Colonic mucosa (tissue), 4 donors: ENCODE results near the gene FADS3. TPM values are rescaled to one million over a fixed set of nuclear protein-coding genes. Genes with fewer than 3 reads are reported as not detected.
A peak's percentile ranks its signal among the peaks of the same experiment; 100 is the strongest.

ENCODE experiments used
- DNase-seq: peaks from one replicate; pipeline ENCODE4 v3.0.0-alpha.2; 2020
- H3K27ac ChIP-seq: fragments of 200-600 bp; one replicate; pipeline ENCODE4 v1.8.0; 2021
- H3K27me3 ChIP-seq: fragments of 200-600 bp; one replicate; pipeline ENCODE4 v1.8.0; 2021
- H3K36me3 ChIP-seq: fragments of 200-600 bp; one replicate; pipeline ENCODE4 v1.8.0; 2021
- H3K4me1 ChIP-seq: fragments of 200-600 bp; one replicate; pipeline ENCODE4 v1.8.0; 2021; ENCODE audit warnings: mild to moderate bottlenecking
- H3K4me3 ChIP-seq: fragments of 200-600 bp; one replicate; pipeline ENCODE4 v1.8.0; 2021
- H3K9ac ChIP-seq, 2 donors: one replicate each; pipeline ENCODE4 v1.7.0; 2013; ENCODE audit warnings: control low read depth in 2 of 2, low read depth in 2 of 2, low read length in 2 of 2
- H3K9me3 ChIP-seq: fragments of 200-600 bp; one replicate; pipeline ENCODE4 v1.8.0; 2021
- intact Hi-C: fragments of 100-400 bp; cut with DNase I; formaldehyde crosslinking; loops from one replicate; pipeline ENCODE4 v1.14.1; 2022
- total RNA-seq, 2 donors: library from RNA; stranded (reverse); fragmentation: NEBNext Ultra II Directional in 1 of 2; extraction: Animal tissue kit (Norgen Biotek cat#: 25700) in 1 of 2; gene quantifications; one replicate each; pipeline ENCODE4 v1.2.1, GENCODE V29; 2021
- TF ChIP-seq, protein P1 (sequence below): fragments of 200-600 bp; IDR thresholded peaks from one replicate; pipeline ENCODE4 v1.8.0; 2022; ENCODE audit warnings: antibody characterized with exemption, mild to moderate bottlenecking
- donor health status: healthy.
- donor health status: DM: no; HTN: no; CAD: no.
- donor health status: DM: no; HTN: no; CAD: no.

FADS3 gene
- total RNA-seq, 2 donors from 2014 or later, result 10.4 to 13.3 TPM

DNA sequence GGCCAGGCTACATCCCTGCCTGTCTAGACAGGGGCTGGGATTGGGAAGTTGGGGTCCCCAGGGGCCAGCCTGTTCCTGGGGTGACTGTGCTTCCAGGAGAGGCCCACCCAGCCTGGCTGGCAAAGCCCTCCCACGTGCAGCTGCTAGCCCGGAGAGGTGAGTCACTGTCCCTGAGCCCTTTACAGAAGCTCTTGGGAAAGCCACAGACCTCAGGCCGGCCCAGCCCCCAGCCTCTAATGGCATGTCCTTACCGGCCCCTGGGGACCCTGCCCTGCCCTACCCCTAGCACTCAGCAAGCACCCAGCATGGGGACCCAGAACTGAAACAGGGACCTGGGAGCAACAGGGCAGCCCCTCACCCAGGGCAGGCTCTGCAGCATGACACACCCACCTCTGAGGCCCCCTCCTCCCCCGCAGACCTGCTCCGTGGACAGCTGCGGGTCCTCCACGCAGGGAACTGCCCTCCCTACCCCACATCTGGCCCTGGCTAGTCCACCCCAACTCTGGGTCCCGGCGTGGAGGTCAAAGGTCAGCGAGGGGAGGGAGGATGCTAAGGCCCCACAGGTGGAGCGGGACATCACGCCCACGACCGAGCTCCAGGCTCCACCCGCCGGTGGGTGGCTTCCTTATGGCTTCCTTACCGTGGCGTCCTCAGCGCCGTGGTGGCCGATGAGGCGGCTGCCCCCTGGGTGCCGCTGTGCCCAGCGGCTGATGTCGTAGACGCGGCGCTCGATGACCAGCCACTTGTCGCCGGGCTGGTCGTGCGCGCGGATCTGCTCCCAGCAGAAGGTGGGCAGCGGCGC is 615 bp downstream of the FADS3 start:
- intact Hi-C loops, result no loop called here
- H3K27ac ChIP-seq, result peak overlapping the region; percentile 35

DNA sequence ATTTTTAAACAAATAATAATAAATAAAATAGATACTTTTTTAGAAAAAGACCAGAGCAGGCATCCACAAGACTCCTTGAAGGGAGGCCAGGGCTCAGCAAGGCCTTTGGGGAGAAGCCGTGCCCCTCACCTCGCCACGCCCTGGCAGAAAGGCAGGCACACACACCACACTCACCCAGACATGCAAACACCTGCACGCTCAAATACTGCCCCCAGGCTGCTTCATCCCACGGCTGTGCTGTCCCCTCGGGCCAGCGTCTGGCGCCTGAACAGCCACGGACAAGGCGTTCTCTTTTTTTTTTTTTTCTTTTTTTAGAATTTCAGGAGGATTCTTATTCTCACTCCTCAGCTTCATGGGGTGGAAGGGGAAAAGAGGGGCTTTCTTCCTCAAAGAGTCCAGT is 1.5 kb downstream of the FADS3 start:
- Histone ChIP-seq H3K9me3 (no peaks in the 10 kb centered on the region), H3K27ac (no peak overlapping the region), H3K36me3 (no peaks in the 10 kb centered on the region), H3K4me3 (no peak overlapping the region), H3K4me1 (peaks cover 6% of the 10 kb centered on the region), H3K9ac (no peak overlapping the region), H3K27me3 (no peaks in the 10 kb centered on the region)
- intact Hi-C loops, result no loop called here
- DNase-seq, result no peak
- TF ChIP-seq, protein P1, sequence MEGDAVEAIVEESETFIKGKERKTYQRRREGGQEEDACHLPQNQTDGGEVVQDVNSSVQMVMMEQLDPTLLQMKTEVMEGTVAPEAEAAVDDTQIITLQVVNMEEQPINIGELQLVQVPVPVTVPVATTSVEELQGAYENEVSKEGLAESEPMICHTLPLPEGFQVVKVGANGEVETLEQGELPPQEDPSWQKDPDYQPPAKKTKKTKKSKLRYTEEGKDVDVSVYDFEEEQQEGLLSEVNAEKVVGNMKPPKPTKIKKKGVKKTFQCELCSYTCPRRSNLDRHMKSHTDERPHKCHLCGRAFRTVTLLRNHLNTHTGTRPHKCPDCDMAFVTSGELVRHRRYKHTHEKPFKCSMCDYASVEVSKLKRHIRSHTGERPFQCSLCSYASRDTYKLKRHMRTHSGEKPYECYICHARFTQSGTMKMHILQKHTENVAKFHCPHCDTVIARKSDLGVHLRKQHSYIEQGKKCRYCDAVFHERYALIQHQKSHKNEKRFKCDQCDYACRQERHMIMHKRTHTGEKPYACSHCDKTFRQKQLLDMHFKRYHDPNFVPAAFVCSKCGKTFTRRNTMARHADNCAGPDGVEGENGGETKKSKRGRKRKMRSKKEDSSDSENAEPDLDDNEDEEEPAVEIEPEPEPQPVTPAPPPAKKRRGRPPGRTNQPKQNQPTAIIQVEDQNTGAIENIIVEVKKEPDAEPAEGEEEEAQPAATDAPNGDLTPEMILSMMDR, result no peak

More for the DNA sequence above, 615 bp downstream of the FADS3 start:
- Histone ChIP-seq H3K27me3 (no peaks in the 10 kb centered on the region), H3K9ac (peak overlapping the region; percentile 63 to 66), H3K36me3 (no peaks in the 10 kb centered on the region), H3K4me1 (peaks cover 6% of the 10 kb centered on the region), H3K4me3 (peak overlapping the region; percentile 51), H3K9me3 (no peaks in the 10 kb centered on the region)
- peak; percentile 36 for DNase-seq
- TF ChIP-seq, protein P1, result no peak

DNA sequence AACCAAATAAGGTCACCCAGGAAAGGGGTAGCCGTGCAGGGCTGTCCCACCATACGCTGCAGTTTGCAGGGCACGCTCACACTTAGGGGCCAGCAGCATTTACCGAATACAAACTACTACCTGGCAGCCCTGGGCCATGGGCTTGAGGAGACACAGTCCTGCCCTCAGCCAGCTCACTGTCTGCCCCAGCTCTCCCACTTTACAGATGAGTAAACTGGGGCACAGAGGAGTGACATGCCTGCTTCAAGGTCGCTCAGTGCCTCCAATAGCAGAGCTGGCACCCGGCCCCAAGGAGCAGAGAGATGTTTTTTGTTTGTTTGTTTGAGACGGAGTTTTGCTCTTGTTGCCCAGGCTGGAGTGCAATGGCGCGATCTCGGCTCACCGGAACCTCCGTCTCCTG is 2.8 kb downstream of the FADS3 start:
- intact Hi-C loops, result no loop called here
- TF ChIP-seq, protein P1, result no peak
- no peak overlapping the region for H3K4me3 ChIP-seq
- no peak overlapping the region for H3K9ac ChIP-seq
- no peaks in the 10 kb centered on the region for H3K36me3 ChIP-seq
- H3K9me3 ChIP-seq, result no peaks in the 10 kb centered on the region
- peaks cover 6% of the 10 kb centered on the region for H3K4me1 ChIP-seq
- no peak overlapping the region for H3K27ac ChIP-seq
- H3K27me3 ChIP-seq, result no peaks in the 10 kb centered on the region
- DNase-seq, result no peak

DNA sequence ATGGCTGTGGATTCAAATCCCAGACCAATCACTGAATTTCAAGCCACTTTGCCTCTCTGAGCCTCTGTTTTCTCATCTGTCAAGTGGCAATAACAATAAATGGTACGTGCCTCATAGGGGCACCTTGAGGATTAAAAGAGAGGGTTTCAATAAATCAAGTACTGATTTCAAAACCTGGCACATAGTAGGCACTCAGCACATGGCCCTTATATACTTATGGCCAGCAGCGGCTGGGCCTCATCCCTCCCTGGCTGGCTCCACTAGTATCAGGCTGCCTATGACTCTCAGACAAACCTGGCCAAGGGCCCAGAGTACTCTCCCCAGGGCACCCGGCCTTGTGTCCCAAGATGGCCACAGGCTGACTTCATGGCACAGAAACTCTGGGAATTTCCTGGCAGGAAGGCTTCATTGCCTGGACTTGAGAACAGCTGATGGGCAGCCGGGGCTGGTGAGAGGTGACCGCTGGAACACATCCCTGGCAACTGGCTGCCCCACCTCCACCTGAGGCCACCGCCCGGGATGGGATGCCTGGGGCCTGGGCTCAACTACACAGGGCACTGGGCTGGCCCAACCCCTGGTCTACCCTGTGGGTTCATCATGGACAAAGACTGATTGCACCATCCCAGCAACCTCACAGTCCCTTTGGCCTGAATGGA is 3.4 kb downstream of the FADS3 start:
- intact Hi-C loops, result no loop called here
- H3K36me3 ChIP-seq, result no peaks in the 10 kb centered on the region
- no peaks in the 10 kb centered on the region for H3K9me3 ChIP-seq
- no peak for DNase-seq
- no peak overlapping the region for H3K27ac ChIP-seq
- H3K4me1 ChIP-seq, result peaks cover 6% of the 10 kb centered on the region
- TF ChIP-seq, protein P1, result no peak
- H3K27me3 ChIP-seq, result no peaks in the 10 kb centered on the region
- H3K9ac ChIP-seq, result no peak overlapping the region
- no peak overlapping the region for H3K4me3 ChIP-seq

DNA sequence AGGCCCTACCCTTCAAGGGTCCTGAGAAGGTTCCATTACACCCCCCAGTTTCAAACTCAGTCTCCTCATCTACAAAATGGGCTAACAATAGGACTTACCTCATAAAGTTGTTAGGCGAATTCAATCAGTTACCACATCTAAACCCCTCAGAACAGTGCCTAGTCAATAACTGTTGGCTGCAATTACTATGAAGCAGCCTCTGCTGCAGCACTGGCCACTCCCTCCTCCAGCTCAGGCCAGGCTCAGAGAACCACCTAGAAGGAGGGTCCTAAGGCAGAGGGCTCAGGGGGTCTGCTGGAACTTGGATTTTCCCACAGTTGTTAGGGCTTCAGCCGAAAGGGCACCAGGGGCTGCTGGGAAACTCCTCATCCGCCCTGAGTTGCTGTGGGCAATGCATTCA is 4.7 kb downstream of the FADS3 start:
- Histone ChIP-seq H3K4me3 (no peak overlapping the region), H3K9me3 (no peaks in the 10 kb centered on the region), H3K27me3 (no peaks in the 10 kb centered on the region), H3K27ac (no peak overlapping the region), H3K4me1 (peaks cover 6% of the 10 kb centered on the region), H3K9ac (no peak overlapping the region), H3K36me3 (no peaks in the 10 kb centered on the region)
- no peak for DNase-seq
- intact Hi-C loops, result no loop called here
- TF ChIP-seq, protein P1, result no peak
